Measurements from ENCODE around the gene MYOC.

- no peak for TF ChIP-seq POLR2A (IDR thresholded peaks at IDR 0.05; ENCODE audit: low read length)
- no peak for TF ChIP-seq GATA1 (IDR thresholded peaks at IDR 0.05; ENCODE audit: low read depth, low read length)
Observed at GRCh38 chr1:171590022-171590421, 62.5 kb downstream of the MYOC start.

Data from erythroblast (primary cell).